Activated gamma-delta T cell treated with anti-CD3 and anti-CD28 coated beads, Interleukin-2, amount 50 U/mL, for 16 hours (primary cell): ENCODE data around the gene ZNF549.
"Not testable (repeated sequence)": the region's sequence is repeated elsewhere in the genome, so short reads cannot be mapped to it uniquely, and the experiment has no call there.

Experiments used
- DNase-seq: peaks from one replicate; pipeline ENCODE4 v3.0.0-alpha.2; 2020; ENCODE audit warnings: low read depth

The ZNF549 gene

DNA sequence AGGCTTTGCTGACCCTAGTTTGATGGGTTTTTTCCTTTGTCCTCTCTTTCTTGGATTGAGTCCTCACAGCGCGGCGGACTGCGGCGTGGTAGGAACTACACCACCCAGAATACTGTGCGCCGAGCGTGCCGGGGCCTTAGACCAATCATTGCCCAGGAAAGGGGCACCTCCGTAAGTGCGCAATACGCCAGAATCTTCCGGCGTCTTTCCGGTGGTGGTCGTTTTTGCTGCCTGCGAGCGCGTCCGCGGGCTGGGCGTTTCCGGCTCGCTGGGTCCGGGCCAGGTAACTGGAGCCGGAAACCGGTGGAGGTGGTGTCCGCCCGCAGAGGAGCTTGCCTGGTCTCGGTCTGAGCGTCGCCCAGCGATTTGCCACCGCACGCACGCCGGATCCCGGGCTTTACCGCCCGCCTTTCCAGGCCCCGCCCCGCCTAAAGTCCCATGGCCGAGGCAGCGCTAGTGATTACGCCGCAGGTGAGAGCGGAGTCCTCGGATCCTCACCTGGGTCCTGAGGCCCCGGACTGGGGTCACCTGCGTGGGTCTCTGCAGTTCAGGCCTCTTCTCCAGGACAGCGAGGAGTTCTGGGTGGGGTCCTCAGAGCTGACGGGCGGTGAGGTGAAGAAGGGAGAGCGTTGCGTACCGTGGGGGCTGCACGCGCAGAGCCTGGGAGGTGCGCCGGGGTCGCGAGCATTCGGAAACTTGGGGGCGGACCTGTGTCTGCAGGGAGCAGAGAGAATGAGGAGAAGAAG, at the start of gene ZNF549:
Gene ZNF549, plus strand, starts transcription at position 221 of the 746 bp plus-strand sequence. Its CDS starts 218 bp downstream, at position 439.
- peak; percentile 84 for DNase-seq

DNA sequence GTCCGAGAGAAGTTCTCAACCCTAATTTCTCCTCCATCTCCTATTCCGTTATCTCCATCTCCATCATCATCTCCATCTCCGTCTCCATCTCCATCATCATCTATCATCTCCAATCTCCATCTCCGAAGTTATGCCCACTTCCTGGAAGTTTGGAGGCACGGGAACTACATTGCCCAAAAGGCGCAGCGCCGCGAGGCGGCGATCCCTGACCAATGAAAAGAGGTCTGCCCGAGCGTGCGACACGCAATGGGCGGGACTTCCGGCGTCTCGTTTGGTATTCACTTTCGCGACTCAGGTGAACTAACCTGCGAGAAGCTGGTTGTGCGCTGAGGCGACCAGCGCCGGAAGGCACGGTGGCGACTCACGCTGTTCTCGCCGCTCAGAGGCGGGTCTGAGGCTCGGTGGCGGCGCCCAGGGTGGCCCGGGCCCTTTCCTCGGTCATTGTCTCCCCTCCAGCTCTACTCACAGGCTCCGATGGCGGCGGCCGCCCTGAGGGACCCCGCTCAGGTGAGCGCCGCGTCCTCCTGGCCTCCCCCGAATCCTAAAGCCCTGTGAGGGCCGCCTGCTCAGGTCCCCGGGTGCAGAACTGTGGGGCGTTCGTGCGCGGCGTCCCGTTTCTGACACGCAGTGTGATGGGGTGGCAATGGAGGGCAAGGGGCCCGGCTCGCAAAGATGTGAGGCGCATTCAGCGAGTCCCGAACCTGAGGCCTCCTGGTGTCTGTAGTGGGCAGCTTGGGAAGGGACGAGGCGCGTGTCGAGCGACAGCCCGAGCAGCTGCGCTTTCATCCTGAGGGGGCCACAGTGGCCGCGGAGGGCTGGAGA, 39.5 kb upstream of the ZNF549 start, which contains the start of gene ZNF419:
Gene ZNF419, plus strand, starts transcription at position 274 of the 822 bp plus-strand sequence. Its CDS starts 201 bp downstream, at position 475.
- peak; percentile 91 for DNase-seq

DNA sequence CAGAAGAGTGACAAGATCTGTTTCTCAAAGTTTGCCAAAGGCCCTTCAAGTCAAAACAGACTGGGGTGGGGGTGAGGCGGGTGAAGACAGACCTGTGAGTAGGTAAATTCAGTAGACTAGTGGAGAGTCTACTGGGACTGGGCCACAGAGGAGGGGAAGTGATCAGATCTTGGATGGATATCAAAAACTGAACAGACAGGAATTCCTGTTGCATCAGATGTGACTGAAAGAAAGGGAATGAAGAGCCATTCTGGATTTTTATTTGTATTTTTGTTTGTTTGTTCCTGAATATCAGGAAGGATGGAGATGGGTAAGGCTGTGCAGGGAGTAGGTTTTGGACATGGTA, 38.9 kb upstream of the ZNF549 start:
- DNase-seq: not testable (repeated sequence)

DNA sequence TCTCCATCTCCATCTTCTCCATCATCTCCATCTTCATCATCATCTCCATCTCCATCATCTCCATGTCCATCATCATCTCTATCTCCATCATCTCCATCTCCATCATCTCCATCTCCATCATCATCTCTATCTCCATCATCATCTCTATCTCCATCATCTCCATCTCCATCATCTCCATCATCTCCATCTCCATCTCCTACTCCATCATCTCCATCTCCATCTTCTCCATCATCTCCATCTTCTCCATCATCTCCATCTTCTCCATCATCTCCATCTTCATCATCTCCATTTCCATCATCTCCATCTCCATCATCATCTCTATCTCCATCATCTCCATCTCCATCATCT, 27.9 kb upstream of the ZNF549 start:
- DNase-seq: not testable (repeated sequence)

DNA sequence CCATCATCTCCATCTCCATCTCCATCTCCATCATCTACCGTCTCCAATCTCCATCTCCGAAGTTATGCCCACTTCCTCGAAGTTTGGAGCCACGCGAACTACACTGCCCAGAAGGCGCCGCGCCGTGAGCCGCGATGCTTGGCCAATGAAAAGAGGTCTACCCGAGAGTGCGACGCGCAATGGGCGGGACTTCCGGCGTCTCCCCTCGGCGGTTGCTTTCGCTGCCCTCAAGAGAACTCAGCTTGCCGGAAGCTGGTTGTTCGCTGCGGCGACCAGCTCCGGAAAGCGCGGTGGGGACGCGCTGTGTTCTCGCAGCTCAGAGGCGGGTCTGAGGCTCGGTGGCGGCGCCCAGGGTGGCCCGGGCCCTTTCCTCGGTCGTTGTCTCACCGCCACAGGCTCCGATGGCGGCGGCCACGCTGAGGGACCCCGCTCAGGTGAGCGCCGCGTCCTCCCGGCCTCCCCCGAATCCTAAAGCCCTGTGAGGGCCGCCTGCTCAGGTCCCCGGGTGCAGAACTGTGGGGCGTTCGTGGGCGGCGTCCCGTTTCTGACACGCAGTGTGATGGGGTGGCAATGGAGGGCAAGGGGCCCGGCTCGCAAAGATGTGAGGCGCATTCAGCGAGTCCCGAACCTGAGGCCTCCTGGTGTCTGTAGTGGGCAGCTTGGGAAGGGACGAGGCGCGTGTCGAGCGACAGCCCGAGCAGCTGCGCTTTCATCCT, 27.3 kb upstream of the ZNF549 start, which contains the start of gene ZNF773:
Gene ZNF773, plus strand, starts transcription at position 259 of the 716 bp plus-strand sequence. Its CDS starts 143 bp downstream, at position 402.
- peak; percentile 94 for DNase-seq

DNA sequence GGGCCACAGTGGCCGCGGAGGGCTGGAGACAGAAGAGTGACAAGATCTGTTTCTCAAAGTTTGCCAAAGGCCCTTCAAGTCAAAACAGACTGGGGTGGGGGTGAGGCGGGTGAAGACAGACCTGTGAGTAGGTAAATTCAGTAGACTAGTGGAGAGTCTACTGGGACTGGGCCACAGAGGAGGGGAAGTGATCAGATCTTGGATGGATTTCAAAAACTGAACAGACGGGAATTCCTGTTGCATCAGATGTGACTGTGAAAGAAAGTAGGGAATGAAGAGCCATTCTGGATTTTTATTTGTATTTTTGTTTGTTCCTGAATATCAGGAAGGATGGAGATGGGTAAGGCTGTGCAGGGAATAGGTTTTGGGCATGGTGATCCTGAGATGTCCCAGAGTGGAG, 26.8 kb upstream of the ZNF549 start:
- not testable (repeated sequence) for DNase-seq

DNA sequence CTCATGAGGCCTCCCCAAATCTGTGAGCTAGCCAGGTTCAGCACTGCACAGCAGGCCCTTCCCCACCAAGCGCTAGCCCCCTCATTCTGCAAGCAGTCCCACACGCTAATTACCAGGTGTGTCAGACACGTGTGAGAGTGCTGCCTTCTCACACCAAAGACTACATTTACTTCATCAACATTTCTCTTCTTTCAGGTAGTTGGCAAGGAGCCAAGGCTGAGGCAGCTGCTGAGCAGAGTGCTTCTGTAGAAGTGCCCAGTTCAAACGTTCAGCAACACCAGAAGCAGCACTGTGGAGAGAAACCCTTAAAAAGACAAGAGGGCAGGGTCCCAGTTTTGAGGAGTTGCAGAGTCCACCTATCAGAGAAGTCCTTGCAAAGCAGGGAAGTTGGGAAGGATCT, 21.0 kb upstream of the ZNF549 start:
- no peak for DNase-seq

DNA sequence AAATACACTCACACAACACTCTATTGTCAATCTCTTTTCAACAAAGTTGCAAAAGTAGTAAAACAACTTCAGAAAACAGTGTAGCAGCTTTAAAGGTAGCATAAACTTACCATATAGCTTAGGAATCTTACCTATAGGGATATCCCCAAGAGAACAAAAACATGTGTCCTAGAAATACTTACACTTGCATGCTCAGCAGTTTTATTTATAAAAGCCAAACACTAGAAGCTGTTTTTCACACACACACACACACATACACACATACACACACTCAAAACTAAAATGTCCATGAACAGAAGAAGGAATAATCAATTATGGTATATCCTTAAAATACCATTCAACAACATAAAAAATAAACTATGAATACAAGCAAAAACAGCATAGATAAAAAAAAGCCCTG, 15.7 kb upstream of the ZNF549 start:
- no peak for DNase-seq

DNA sequence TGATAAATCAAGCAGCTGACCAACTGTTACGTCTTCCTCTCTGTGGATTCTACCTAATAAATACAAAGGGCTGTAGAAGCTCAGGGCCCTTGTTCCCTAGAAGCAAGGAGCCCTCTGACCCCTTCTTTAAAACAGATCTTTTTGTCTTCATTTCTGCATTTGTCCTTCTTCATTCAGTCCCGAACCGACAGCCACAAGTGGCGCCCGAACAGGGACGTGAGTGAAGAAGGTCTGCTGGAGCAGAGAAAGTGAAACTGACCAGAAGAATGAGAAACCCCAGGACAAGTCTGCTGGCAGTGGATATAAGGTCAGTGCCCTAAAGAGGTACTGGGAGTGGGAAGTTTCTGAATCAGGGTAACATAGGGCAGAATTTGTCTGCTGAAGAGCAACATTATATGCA, 14.3 kb upstream of the ZNF549 start:
- DNase-seq: no peak

DNA sequence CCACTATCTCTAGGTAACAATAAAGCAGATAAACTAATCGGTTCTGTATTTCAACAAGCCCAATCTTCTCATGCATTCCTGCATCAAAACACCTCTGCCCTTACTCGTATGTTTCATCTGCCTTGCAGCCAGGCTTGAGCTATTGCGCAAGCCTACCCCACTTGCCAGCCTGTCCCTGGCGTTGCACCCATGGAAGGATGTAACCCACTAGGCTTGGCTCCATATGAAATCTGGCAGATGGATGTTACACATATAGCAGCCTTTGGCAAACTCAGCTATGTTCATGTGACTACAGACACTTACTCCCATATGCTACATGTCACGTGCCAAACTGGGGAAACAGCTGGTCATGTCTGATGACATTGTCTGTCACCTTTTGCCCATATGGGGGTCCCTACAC, 11.9 kb upstream of the ZNF549 start:
- DNase-seq: no peak

DNA sequence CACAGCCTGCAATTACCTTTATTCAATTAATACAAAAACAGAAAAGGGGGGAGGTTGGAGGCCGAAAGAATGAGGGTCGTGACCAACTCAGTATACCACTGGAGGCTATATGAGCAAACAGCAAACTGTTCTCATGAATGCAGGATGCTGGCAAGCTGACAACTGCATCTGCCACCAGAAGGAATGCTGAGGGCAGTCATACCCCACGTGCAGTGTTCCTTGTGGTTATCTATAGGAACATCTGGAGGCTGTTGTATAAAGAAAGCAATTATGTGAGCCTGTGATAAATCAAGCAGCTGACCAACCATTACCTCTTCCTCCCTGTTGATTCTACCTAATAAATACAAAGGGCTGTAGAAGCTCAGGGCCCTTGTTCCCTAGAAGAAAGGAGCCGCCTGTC, 9.1 kb upstream of the ZNF549 start:
- DNase-seq: not testable (repeated sequence)

DNA sequence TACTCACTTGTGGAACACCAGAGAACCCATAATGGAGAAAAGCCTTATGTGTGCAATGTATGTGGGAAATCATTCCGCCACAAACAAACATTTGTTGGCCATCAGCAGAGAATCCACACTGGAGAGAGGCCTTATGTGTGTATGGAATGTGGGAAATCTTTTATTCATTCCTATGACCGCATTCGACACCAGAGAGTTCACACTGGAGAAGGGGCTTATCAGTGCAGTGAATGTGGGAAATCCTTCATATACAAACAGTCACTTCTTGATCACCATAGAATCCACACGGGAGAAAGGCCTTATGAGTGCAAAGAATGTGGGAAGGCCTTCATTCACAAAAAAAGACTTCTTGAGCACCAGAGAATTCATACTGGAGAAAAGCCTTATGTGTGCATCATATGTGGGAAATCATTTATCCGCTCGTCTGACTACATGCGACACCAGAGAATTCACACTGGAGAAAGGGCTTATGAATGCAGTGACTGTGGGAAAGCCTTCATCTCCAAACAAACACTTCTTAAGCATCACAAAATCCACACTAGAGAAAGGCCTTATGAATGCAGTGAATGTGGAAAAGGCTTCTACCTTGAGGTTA, 10.9 kb downstream of the ZNF549 start:
- no peak for DNase-seq

DNA sequence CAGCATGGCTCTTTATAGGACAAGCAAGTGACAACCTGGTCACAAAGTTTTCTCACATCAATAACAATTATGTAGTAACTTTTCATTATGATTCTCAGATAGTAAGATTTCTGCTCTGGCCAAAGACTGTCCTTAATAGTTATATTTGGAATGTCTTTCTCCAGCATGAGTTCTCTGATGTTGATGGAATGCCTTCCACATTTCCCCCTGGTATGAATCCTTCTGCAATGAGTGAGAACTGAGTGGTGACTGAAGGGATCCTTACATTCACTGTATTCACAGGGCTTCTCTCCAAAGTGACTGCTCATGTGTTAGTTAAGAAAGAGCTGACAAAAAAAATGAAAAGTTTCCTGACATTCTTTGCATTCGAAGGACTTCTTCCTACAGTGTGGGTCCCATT, 19.4 kb downstream of the ZNF549 start:
- DNase-seq: no peak

DNA sequence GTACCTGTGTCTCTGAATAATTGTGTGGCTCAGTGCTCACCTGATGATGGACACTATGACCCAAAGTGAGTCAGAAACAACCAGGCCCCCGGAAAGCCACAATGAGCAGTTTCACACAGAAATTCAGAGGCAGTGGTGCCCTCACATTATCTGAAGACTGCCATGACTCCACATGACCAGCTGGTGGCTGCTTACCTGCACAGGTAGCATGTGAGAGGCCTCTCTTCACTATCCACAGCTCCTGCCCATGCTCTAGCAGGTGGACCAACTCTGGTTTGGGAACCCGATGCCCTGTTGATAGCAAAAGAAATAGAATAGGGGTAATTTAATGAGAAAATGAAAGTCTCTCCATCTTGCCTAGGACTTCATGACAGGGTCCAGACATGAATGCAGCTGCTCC, 25.3 kb downstream of the ZNF549 start:
- no peak for DNase-seq

DNA sequence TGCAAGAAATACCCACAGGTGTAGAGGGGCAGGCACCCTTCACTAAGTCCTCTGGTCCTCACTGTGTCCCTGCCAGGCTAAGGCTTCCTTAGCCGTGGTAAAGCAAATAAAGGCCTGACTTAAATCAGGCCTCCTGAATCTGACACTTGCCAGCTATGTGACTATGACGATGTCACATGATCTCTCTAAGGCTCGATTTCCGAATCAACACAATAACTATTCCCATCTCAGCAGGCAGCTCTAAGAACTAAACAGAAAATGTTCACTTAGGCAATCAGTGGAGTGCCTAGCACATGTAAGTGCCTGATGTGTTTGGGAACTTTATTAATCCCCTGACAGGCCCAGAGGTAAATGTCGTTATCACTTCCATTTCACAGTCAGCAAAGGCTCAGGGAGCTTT, 30.5 kb downstream of the ZNF549 start:
- no peak for DNase-seq

DNA sequence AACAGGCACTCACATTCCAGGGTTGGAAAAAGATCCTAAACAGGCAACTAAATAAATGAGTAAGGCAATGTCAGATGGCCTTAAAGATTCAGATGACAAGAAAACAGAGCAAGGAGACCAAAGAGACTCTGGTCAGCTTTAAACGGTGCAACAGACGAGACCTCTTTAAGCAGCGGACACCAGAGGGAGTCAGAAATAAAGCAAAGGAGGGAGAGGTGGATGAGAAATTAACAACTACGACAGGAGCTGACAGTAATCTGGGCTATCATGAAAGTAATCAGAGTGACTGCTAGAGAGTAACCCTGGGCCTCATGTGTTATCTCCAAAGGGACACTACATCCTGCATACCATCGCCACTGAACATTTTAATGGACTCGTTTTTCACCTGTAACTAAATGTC, 31.4 kb downstream of the ZNF549 start:
- DNase-seq: no peak

DNA sequence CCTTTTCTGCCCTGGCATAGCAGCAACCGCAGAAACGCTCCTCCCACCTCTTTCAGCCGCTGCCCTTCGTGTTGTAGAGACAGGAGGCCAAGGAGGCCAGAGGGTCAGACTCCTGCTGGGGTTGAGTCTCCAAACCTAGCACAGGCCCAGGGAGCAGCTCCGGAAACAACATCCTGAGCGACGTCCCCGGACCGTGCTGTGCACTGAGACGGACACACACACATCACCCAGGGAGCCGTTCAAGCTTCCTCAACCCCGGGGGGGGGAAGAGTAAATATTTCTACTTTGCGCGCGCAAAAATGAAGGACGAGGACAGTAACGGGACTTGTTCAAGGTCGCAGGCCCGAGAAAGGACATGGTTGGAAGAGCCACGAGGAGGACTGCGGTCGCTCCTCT, 31.9 kb downstream of the ZNF549 start:
- no peak for DNase-seq

DNA sequence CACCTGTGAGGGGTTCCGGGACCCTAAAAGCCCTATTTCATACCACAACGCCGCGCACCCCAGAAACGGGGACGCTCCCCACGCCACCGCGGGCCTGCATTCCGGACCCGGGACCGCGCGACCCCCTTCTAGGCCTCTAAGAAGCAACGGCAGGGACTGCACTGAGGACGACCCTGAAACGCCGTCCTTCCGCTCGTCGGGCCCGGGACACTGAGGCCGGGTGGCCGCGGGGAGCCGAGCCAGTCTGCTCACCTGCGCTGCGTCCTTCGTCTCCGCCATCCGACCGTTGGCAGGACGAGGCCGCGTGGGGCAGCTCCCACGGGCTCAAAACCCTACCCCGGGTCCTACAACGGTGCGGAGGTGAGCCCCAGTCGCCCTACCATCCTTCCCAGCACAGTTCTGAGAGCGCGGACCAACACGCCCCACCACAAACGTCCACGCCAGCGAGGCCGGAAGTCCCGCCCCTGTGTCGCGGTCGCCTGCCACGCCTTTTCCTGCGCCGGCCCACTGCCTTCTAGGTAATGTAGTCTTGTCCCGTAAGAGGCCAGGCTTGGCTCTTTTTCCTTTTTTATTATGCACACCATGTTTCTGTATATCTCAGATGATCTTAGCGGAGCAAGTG, 32.4 kb downstream of the ZNF549 start, which contains the start of gene ZNF550:
Gene ZNF550, minus strand, starts transcription at position 460 of the 622 bp plus-strand sequence. Its CDS starts 181 bp downstream, at position 279.
- peak; percentile 83 for DNase-seq

DNA sequence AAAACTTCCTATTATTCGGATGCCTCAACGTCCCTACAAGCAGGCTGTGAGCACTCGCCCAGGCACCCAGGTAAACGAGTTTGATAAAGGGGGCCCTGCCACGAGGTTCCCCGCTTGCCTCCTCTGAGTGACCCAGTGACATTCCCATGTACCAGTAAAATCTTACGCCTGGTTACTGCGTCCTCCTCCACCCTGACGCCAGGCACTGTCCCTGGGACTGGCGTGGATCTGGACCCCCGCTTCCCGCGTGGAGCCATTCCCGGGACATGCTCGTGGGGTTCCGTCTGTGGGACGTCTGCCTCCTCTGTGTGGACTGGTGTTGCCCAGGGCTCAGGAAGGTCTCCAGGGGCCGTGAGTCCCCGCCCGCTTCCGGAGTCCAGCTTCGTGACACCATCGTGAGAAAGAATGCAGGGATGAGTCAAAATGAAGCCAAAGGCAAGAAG, 32.9 kb downstream of the ZNF549 start:
- no peak for DNase-seq

DNA sequence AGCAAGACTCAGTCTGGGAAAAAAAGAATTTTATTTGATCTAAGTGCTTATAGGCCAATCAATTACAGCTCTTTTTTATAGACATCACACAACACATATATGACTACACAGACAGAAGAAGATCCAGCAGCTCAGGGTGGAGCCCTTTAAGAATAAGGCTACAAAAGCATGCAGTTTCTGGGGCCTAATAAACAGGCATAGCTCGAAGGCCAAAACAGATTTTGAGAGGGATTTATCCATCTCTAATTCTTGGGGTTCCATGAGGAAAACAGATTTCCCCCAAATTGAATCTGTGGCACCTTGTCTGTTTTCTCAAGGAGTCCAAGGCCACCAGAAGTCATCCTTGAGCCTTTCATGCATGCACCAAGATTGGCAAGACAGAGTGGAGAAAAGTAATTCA, 36.4 kb downstream of the ZNF549 start:
- DNase-seq: no peak
